ENCODE measurements around the gene ARFGEF3.

ARFGEF3 gene

GRCh38 chr6:138372711-138373463, 211.1 kb downstream of the ARFGEF3 start:
- peak; percentile 56 for DNase-seq

DNA sequence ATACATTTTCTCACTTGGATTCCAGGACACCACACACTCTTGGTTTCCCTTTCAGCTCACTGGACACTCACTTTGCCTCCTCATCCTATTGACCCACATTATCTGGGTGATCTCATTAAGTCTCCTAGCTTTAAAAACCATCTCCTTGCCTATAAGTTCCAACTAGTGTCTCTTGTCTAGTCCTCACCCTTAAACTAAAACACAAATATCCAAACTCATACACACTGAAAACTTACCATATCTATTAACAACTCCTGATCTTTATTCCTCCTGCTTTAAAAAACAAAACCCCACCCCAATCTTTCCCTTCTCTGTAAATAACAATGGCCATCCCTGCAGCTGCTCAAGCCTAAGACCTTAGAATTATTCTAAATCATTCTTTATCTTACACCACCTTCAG, 212.5 kb downstream of the ARFGEF3 start:
- no peak for DNase-seq

GRCh38 chr6:138374815-138375214, 213.1 kb downstream of the ARFGEF3 start:
- no peak for DNase-seq

DNA sequence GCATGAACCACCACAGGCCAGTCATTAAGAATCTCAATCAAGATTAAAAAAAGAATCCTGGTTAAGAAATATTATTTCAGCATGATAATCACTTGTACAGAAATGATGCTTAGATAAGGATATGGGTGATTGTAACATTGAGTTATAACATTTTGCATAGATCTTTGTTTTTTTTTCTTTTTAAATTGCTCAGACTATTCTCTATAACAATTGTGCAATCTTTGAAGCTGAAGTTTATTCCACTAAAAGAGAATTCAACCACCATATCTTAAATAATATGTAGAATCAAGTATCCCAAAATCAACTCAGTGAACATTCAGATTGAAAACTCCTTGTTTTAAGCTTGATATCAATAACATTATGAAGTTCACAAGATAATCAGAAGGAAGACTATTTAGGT, 215.3 kb downstream of the ARFGEF3 start:
- no peak for DNase-seq

GRCh38 chr6:138377844-138378243, 216.1 kb downstream of the ARFGEF3 start, which contains the start of gene SMIM28:
SMIM28 (plus strand) TSS chr6:138377905; CDS start chr6:138378073, 168 bp downstream.
- peak; percentile 90 for DNase-seq

GRCh38 chr6:138378463-138378862, 216.7 kb downstream of the ARFGEF3 start:
- DNase-seq: peak; percentile 93

- DNase-seq: peak; percentile 52
Measured at GRCh38 chr6:138382498-138383265, 220.9 kb downstream of the ARFGEF3 start.

GRCh38 chr6:138383776-138384175, 222.0 kb downstream of the ARFGEF3 start:
- peak; percentile 56 for DNase-seq

GRCh38 chr6:138386897-138387296, 225.2 kb downstream of the ARFGEF3 start:
- DNase-seq: no peak

DNA sequence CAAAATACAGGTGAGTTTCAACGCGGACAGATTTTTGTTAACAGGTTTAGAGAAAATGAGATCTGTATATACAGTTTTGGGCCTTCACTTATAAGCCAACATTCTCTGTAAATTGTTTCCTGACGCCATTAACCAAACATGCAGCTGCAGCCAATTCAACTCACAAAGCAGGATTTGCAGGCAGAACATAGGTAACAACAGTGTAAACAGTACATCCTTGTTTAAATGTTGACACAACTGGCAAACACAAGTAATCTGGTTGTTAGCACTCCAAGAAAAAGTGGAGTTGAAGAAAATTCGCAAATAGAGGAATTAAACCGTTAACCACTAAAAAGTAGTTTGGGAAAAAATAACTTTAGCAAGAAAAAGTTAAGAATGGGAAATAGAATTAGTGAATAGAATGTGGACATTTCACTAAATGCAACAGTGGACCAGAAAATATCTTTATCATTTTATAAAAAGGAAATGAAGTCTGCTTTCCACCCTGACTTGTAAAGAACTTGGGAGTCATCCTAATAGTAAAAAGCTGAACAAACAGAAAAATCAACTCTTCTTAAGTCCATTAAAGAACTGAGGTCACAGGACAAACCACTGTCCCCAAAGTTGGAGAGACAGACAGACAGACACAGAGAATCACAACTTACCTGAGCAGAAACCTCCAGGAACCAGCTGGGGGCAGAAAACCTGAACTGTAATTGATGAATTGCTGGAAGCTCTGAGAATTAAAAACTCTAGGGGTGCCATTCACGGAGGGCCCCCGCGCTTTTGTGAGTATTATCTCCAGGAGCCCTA, 226.0 kb downstream of the ARFGEF3 start:
- DNase-seq: peak; percentile 84

DNA sequence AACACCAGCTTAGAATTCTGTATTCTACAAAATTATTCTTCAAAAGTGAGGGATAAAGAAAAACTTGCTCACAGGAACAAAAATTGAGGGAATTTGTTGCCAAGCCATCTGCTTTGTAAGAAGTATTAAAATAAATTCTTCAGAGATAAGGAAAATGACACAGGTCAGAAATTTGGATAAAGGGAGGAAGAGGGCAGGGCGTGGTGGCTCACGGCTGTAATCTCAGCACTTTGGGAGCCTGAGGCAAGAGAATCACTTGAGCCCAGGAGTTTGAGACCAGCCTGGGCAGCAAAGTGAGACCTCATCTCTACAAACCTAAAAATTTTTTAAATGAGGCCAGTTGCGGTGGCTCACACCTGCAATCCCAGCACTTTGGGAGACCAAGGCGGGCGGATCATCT, 227.8 kb downstream of the ARFGEF3 start:
- no peak for DNase-seq
